T-helper 2 cell (primary cell): ENCODE results near the gene KTI12.
"Not testable (repeated sequence)": the region's sequence is repeated elsewhere in the genome, so short reads cannot be mapped to it uniquely, and the experiment has no call there.

Experiments
- DNase-seq, 5 experiments: peaks; one replicate each; pipeline versions ENCODE4 v3.0.0 to v3.0.0-alpha.2; 2012 to 2022

The KTI12 gene

GRCh38 chr1:52037402-52037814 lies 3.8 kb upstream of the KTI12 start:
- no peak for DNase-seq

DNA sequence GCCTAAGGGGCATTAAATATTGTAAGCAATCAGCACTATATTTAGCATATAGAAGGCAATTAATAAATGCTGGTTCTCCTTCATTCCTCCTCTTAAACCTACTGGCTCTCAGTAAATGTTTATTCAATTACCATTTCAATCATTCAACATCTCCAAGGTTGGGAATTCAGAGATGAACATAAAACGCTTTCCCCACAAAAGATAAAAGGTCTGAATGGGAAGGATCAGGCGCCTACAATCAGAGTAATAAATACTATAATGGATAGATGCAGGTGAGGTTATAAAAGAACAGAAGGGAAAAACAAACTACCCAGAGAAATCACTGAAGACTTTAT lies 407 bp upstream of the KTI12 start:
- no peak for DNase-seq

DNA sequence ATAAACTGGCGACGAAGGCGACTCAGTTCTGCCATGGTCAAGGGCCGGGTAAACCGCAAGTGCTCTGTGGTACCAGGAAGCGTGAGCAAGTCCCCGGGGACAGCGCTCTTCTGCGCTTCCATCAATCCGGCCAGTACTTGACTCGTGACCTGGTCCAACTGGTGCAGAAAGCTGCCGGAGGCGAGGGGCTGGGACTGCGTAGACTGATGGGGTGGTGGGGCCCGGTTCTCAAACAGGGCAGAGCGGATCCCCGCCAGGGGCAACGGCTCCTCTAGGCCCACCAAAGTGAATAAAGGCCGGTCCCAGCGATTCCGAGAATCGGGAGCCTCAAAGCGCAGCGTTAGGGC lies 852 bp downstream of the KTI12 start:
- peak in 2 of 5 experiments; percentile 4 to 18 for DNase-seq

DNA sequence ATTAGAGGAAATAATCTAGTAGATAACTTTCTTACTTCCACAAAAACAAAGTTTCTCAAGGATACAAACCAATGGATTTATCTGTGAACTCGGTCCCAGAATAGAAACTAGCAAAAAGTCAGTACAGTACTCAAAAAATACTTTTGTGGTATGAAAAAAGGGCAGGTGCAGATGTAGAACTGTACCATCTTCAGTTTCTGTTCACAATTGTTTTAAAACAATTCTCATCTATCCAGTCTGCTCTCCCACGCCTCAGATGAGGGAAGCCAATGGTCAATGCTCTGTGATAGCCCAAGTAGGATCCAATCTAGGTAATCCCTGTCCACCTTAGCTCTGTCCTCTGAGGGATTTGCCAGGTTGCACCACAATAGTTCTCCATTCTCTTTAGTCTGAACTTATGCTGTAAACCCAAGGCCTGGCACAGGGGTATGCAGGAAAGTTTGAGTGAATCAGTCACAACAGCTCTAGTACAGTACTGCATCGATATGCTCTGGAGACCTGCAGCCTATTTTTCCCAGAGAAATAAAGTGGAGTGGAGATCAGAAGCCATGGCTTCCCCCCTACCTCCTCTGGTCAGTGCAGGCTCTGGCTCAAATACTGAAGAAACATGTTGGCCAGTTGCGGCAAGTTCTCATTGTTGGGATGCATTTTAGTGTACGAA lies 1.4 kb downstream of the KTI12 start:
- peak in 1 of 5 experiments; percentile 11 for DNase-seq

GRCh38 chr1:52028839-52029238 lies 4.8 kb downstream of the KTI12 start:
- not testable (repeated sequence) for DNase-seq

GRCh38 chr1:52028328-52028727 lies 5.3 kb downstream of the KTI12 start:
- DNase-seq: no peak

GRCh38 chr1:52026278-52026677 lies 7.3 kb downstream of the KTI12 start:
- DNase-seq: peak in 1 of 5 experiments; percentile 5

DNA sequence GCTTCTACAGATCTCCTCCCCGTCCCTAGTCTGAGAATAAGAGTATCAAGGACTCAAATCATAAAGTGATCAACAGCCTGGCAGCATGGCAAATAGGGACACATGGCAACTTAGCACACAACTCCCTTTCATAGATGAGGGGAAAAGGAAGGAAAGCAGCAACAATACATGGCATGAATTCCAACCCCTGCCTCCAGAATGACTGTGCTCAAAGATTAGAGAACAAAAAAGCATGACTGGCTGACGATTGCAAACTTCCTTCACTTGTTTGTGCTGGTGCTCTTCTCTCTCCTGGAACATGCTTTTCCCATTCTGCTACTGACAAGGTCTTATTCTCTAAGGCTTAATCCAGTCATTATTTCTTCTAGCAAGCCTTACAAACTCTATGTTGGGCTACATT lies 11.5 kb downstream of the KTI12 start:
- DNase-seq: no peak

DNA sequence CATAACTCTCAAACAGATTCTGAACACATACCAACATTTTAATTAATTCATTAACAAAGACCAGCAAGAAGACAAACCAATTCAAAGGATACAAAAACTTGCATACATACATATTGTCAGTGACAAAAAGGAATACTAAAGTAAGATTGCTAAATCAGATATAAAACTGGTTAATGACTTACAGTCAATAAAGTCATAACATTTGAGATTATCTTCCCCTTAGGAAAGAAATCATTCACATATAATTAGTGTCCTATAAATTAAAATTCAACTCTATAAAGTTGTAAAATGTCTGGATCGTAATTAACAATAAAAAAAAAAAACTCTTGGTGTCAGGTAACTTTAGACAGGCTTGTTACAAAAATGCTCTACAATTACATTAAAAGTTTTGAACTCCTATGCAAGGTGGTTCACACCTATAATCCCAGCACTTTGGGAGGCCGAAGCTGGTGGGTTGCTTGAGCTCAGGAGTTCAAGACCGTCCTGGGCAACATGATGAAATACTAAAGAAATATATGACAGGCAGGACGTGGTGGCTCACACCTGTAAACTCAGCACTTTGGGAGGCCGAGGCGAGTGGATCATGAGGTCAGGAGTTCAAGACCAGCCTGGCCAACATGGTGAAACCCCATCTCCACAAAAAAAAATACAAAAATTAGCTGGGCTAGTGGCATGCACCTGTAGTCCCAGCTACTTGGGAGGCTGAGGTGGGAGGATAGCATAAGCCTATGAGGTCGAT lies 25.4 kb downstream of the KTI12 start:
- DNase-seq: no peak

DNA sequence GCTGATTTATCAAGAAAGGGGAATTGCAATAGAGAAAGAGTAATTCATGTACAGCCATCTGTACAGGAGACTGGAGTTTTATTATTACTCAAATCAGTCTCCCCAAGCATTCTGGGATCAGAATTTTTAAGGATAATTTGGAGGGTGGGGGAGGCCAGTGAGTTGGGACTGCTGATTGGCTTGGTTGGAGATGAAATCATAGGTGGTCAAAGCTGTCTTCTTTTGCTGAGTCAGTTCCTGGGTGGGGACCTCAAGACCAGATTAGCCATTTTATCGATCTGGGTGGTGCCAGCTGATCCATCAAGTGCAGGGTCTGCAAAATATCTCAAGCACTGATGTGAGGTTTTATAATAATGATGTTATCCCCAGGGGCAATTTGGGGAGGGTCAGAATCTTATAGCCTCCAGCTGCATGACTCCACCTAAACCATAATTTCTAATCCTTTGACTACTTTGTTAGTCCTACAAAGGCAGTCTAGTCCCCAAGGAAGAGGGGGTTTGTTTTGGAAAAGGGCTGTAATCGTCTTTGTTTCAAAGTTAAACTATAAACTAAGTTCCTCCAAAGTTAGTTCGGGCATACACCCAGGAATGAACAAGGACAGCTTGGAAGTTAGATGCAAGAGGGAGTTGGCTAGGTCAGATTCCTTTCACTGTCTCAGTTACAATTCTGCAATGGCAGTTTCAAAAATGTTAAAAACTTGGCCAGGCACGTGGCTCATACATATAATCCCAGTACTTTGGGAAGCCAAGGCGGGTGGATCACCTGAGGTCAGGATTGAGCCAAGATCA lies 26.2 kb downstream of the KTI12 start:
- no peak for DNase-seq

DNA sequence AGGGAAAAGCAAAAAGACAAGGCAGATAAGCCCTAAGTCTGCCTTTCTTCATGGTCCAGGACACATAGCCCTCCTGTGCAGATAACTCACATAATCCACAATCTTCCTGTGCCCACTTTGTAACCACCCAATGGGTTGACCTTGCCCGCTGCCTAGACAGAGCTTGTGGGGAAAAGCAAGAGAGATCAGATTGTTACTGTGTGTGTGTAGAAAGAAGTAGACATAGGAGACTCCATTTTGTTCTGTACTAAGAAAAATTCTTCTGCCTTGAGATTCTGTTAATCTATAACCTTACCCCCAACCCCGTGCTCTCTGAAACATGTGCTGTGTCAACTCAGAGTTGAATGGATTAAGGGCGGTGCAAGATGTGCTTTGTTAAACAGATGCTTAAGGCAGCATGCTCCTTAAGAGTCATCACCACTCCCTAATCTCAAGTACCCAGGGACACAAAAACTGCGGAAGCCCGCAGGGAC lies 27.5 kb downstream of the KTI12 start:
- not testable (repeated sequence) for DNase-seq

DNA sequence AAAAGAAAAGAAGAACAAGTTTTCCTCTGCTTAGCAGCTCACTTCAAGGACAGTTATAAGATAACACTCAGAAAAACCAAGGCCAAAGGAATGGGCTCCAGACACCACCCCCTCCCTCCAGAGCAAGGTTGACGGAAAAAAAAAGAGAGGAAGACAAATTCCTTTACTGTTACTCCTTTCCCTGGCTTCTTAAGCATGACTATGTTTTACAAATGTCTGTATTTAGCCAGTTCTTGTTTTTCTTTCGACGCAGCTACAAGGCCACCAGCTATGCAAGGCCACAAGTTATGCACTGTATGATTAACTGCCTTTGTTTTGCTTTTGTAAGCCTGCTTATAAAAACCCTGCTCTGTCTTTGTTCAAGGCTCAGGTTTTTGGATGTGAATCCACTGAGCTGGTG lies 28.1 kb downstream of the KTI12 start:
- not testable (repeated sequence) for DNase-seq

GRCh38 chr1:52003877-52004276 lies 29.7 kb downstream of the KTI12 start:
- DNase-seq: no peak

DNA sequence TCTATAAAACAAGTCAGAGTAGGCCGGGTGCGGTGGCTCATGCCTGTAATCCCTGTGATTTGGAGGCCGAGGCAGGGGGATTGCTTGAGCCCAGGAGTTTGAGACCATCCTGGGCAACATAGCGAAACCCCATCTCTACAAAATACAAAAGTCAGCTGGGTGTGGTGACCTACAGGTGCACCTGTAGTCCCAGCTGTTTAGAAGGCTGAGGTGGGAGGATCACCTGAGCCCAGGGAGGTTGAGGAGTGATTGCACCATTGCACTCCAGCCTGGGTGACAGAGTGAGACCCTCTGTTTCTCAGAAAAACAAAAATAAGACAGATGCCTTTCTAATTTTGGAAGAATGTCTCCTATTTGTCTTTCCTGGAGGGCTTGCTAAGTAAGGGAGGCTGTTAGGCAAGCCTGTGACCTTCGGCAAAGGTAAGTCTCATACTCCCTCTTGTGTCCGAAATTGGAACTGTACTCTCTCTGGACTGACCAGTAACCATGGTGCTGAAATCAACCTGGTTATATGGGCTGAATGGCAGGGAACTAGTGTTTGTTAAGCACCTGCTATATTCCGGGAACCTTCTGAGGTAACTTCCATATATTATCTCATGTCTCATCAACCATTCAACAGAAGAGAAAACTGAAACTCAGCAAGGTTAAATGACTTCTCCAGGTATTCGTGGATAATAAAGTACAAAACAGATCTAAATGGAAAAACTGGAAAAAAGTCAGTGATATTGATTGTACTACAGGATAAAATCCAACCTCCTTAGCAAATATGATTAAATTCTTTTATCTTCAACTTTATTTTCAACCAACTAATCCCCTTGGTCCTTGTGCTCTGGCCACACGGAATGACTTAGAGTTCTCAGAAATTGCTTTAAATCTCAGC lies 31.3 kb downstream of the KTI12 start:
- DNase-seq: peak in 3 of 5 experiments; percentile 8 to 70 (median 26)

- no peak for DNase-seq
Observed at GRCh38 chr1:51998701-51999100, 34.9 kb downstream of the KTI12 start.

- no peak for DNase-seq
Observed at GRCh38 chr1:51997974-51998382, 35.6 kb downstream of the KTI12 start.

- DNase-seq: peak; percentile 45 to 71 (median 53)
Observed at GRCh38 chr1:51990478-51990965, 43.1 kb downstream of the KTI12 start, which contains the start of gene RAB3B. RAB3B (minus strand) TSS chr1:51990700; CDS start chr1:51977117, 13,583 bp downstream.

GRCh38 chr1:51989582-51990477 lies 43.8 kb downstream of the KTI12 start:
- no peak for DNase-seq

GRCh38 chr1:51988254-51988653 lies 45.4 kb downstream of the KTI12 start:
- no peak for DNase-seq

DNA sequence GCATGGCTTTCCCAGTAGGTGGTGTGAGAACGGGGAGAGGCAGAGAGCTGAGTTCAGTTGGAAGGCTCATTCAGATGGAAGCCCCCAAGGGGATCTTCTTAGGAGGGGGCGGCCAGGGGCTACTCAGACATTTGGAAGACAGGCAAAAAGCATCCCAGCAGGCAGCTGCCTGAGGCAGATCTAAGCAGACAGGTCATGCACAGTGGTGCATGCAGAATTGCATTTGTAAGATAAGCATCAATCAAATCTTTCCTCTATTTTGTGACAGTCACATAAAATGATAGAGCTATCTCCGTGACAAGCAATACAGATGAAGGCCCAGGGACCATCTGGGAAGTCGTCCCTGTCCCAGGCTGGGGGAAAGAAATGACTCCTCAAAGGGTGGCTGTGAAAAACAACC lies 46.9 kb downstream of the KTI12 start:
- no peak for DNase-seq

- DNase-seq: no peak
Observed at GRCh38 chr1:51982161-51982560, 51.4 kb downstream of the KTI12 start.
